Mesenchymal stem cell (in vitro differentiated cells and primary cell): ENCODE data around the gene IL22RA2. TPM values are rescaled to one million over a fixed set of nuclear protein-coding genes. Genes with fewer than 3 reads are reported as not detected.

ENCODE experiments used
- DNase-seq: peaks from one replicate; pipeline ENCODE4 v3.0.0-alpha.2; 2013
- H2AFZ ChIP-seq: one replicate; pipeline ENCODE4 v1.6.1; 2013; ENCODE audit warnings: low read depth, mild to moderate bottlenecking, control low read depth, inconsistent platforms, low read length, moderate library complexity
- H2AK5ac ChIP-seq: 2 replicates; pipeline ENCODE4 v1.6.1; 2013; ENCODE audit warnings: low read length, moderate library complexity, mild to moderate bottlenecking, inconsistent platforms; ENCODE audit not compliant: severe bottlenecking
- H2BK120ac ChIP-seq: one replicate; pipeline ENCODE4 v1.6.1; 2013; ENCODE audit warnings: low read depth, mild to moderate bottlenecking, inconsistent platforms, low read length, moderate library complexity
- H2BK12ac ChIP-seq, 2 experiments: one replicate each; pipeline ENCODE4 v1.6.1; 2013; ENCODE audit warnings: inconsistent platforms in 2 of 2, low read length in 2 of 2, mild to moderate bottlenecking in 2 of 2, moderate library complexity in 2 of 2, control low read depth in 1 of 2
- H2BK15ac ChIP-seq: one replicate; pipeline ENCODE4 v1.6.1; 2013; ENCODE audit warnings: mild to moderate bottlenecking, low read depth, inconsistent platforms; ENCODE audit not compliant: poor library complexity, severe bottlenecking
- H2BK5ac ChIP-seq: 2 replicates; pipeline ENCODE4 v1.6.1; 2013; ENCODE audit warnings: low read depth, mild to moderate bottlenecking, low read length, control low read depth, inconsistent platforms; ENCODE audit not compliant: poor library complexity, severe bottlenecking
- H3K14ac ChIP-seq, 2 experiments: one replicate each; pipeline ENCODE4 v1.6.1; 2013; ENCODE audit warnings: inconsistent platforms in 2 of 2, low read length in 2 of 2, control low read depth in 1 of 2, mild to moderate bottlenecking in 1 of 2, moderate library complexity in 1 of 2
- H3K18ac ChIP-seq, 2 experiments: one replicate each; pipeline ENCODE4 v1.6.1; 2013; ENCODE audit warnings: inconsistent platforms in 2 of 2, low read length in 2 of 2, control low read depth in 1 of 2, low read depth in 1 of 2, mild to moderate bottlenecking in 1 of 2
- H3K23ac ChIP-seq, 2 experiments: one replicate each; pipeline ENCODE4 v1.6.1; 2013; ENCODE audit warnings: inconsistent platforms in 2 of 2, low read length in 2 of 2, mild to moderate bottlenecking in 2 of 2, moderate library complexity in 2 of 2, control low read depth in 1 of 2
- H3K27ac ChIP-seq: 2 replicates; pipeline ENCODE4 v1.5.1; 2013; ENCODE audit warnings: mild to moderate bottlenecking, moderate library complexity, low read length, control low read depth, inconsistent platforms; ENCODE audit not compliant: poor library complexity, severe bottlenecking
- H3K27me3 ChIP-seq, 2 experiments: 2 replicates each; pipeline versions ENCODE4 v1.6.1 to v1.7.0; 2013; ENCODE audit warnings: low read length in 2 of 2, mild to moderate bottlenecking in 2 of 2, moderate library complexity in 2 of 2, control low read depth in 1 of 2, inconsistent platforms in 1 of 2; ENCODE audit not compliant: control insufficient read depth in 1 of 2, insufficient read depth in 1 of 2
- H3K36me3 ChIP-seq, 2 experiments: 2 replicates each; pipeline versions ENCODE4 v1.6.1 to v1.7.0; 2013; ENCODE audit warnings: low read length in 2 of 2, control low read depth in 1 of 2, inconsistent platforms in 1 of 2, low read depth in 1 of 2, mild to moderate bottlenecking in 1 of 2; ENCODE audit not compliant: insufficient read depth in 2 of 2, control insufficient read depth in 1 of 2
- H3K4ac ChIP-seq, 2 experiments: one replicate each; pipeline ENCODE4 v1.6.1; 2013; ENCODE audit warnings: inconsistent platforms in 2 of 2, low read length in 2 of 2, mild to moderate bottlenecking in 2 of 2, moderate library complexity in 2 of 2, control low read depth in 1 of 2, low read depth in 1 of 2
- H3K4me1 ChIP-seq: 2 replicates; pipeline ENCODE4 v1.6.1; 2013; ENCODE audit warnings: low read depth, low read length, control low read depth; ENCODE audit not compliant: control insufficient read depth, insufficient read depth
- H3K4me2 ChIP-seq: 2 replicates; pipeline ENCODE4 v1.6.1; 2013; ENCODE audit warnings: low read length, mild to moderate bottlenecking, inconsistent platforms; ENCODE audit not compliant: poor library complexity, severe bottlenecking
- H3K4me3 ChIP-seq, 2 experiments: 2 replicates each; pipeline versions ENCODE4 v1.5.1 to v1.7.0; 2013; ENCODE audit warnings: low read length in 2 of 2, mild to moderate bottlenecking in 2 of 2, control low read depth in 1 of 2, low read depth in 1 of 2; ENCODE audit not compliant: insufficient read depth in 1 of 2
- H3K79me1 ChIP-seq: replicated peaks from 2 replicates; pipeline ENCODE4 v1.6.1; 2013; ENCODE audit warnings: mild to moderate bottlenecking, control low read depth, low read length, inconsistent platforms; ENCODE audit not compliant: poor library complexity, severe bottlenecking
- H3K9ac ChIP-seq: 2 replicates; pipeline ENCODE4 v1.7.0; 2013; ENCODE audit warnings: mild to moderate bottlenecking, low read length, moderate library complexity
- H3K9me3 ChIP-seq: 2 replicates; pipeline ENCODE4 v1.7.0; 2013; ENCODE audit warnings: mild to moderate bottlenecking, low read length; ENCODE audit not compliant: control insufficient read depth
- H4K8ac ChIP-seq: one replicate; pipeline ENCODE4 v1.6.1; 2013; ENCODE audit warnings: inconsistent platforms, mild to moderate bottlenecking, low read length, moderate library complexity
- H4K91ac ChIP-seq: one replicate; pipeline ENCODE4 v1.6.1; 2013; ENCODE audit warnings: mild to moderate bottlenecking, low read length, inconsistent platforms
- WGBS: methylation state at CpG from one replicate; pipeline ENCODE4 v1.1.7; 2013; ENCODE audit warnings: mixed read lengths; 5-methylcytosine and 5-hydroxymethylcytosine counted together
- polyA plus RNA-seq, 2 experiments: library from polyadenylated mRNA; stranded (reverse); fragments of 200-250 nt; gene quantifications; one replicate each; pipeline ENCODE4 v1.2.3, GENCODE V29; 2013

Gene IL22RA2, protein sequence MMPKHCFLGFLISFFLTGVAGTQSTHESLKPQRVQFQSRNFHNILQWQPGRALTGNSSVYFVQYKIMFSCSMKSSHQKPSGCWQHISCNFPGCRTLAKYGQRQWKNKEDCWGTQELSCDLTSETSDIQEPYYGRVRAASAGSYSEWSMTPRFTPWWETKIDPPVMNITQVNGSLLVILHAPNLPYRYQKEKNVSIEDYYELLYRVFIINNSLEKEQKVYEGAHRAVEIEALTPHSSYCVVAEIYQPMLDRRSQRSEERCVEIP
- not detected for polyA plus RNA-seq (2013, experiment 1 of 2)
- polyA plus RNA-seq (2013, experiment 2 of 2): not detected

GRCh38 chr6:137173501-137173900 is at the start of gene IL22RA2:
Gene IL22RA2 (minus strand): TSS chr6:137173644. CDS start chr6:137161749, 11,895 bp downstream.
- Histone ChIP-seq H3K9me3 (peaks cover 29% of the 10 kb centered on the region), H3K4me2 (no peak within 1 kb of the TSS), H3K79me1 (no peaks in the 10 kb centered on the region), H3K23ac (no peak within 1 kb of the TSS), H3K4me3 (peak within 1 kb of the TSS in 1 of 2 experiments; percentile 26), H2BK5ac (no peak within 1 kb of the TSS), H4K8ac (no peak within 1 kb of the TSS), H3K27me3 (no peaks in the 10 kb centered on the region), H3K4ac (no peak within 1 kb of the TSS), H2BK12ac (no peak within 1 kb of the TSS), H2AFZ (no peak within 1 kb of the TSS), H3K27ac (no peak within 1 kb of the TSS), H2AK5ac (no peak within 1 kb of the TSS), H2BK15ac (no peak within 1 kb of the TSS), H3K18ac (no peak within 1 kb of the TSS), H3K9ac (no peak within 1 kb of the TSS), H3K14ac (no peak within 1 kb of the TSS), H3K4me1 (no peaks in the 10 kb centered on the region), H2BK120ac (no peak within 1 kb of the TSS), H3K36me3 (no peaks in the 10 kb centered on the region), H4K91ac (no peak within 1 kb of the TSS)
- WGBS: 79% methylated on average over 4 of the region's 4 CpGs
- DNase-seq: no peak

DNA sequence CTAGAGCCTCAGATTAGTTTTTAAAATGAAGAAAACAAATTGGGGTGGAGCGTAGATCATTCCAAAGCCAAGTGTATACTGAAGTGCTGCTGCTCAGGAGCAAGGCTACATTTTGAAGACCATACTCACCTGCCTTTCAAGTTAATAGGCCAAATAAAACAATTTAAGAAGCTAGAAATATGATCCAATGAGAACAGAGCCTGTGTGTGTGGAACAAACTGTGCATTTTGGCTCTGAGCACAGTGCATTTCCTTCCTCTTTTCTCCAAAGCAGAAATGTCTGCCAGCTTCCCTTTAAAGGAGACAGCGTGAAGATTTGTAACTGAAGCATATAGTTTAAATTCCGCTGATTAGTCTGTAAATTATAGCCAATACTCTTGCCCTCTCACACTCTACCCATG is 48.9 kb upstream of the IL22RA2 start:
- 94% methylated on average over 2 of the region's 3 CpGs for WGBS

GRCh38 chr6:137219664-137220252 is 46.3 kb upstream of the IL22RA2 start:
- Histone ChIP-seq H3K4ac (no peak overlapping the region), H2BK5ac (no peak overlapping the region), H4K91ac (no peak overlapping the region)

More for the DNA sequence above, 48.9 kb upstream of the IL22RA2 start:
- Histone ChIP-seq H2BK5ac (no peak overlapping the region), H3K14ac (no peak overlapping the region), H4K91ac (no peak overlapping the region), H3K9me3 (no peaks in the 10 kb centered on the region), H3K27ac (no peak overlapping the region), H4K8ac (no peak overlapping the region), H2BK120ac (no peak overlapping the region), H2AFZ (no peak overlapping the region), H3K27me3 (no peaks in the 10 kb centered on the region), H2BK15ac (no peak overlapping the region), H3K4me3 (no peak overlapping the region), H3K23ac (no peak overlapping the region), H3K9ac (no peak overlapping the region), H2AK5ac (no peak overlapping the region), H3K18ac (no peak overlapping the region), H3K4me2 (no peak overlapping the region), H3K79me1 (peaks cover under 1% of the 10 kb centered on the region), H3K4ac (no peak overlapping the region), H3K4me1 (peaks cover 4% of the 10 kb centered on the region), H3K36me3 (no peaks in the 10 kb centered on the region), H2BK12ac (no peak overlapping the region)
- no peak for DNase-seq

GRCh38 chr6:137218917-137219663 is 45.6 kb upstream of the IL22RA2 start, which contains the start of gene IFNGR1:
Gene IFNGR1 (minus strand): TSS chr6:137219385. CDS start chr6:137219327, 58 bp downstream.
- H3K27ac ChIP-seq: peak within 1 kb of the TSS; percentile 55
- no peaks in the 10 kb centered on the region for H3K36me3 ChIP-seq
- peak within 1 kb of the TSS in 1 of 2 experiments; percentile 83 for H2BK12ac ChIP-seq
- DNase-seq: peak; percentile 93
- peak within 1 kb of the TSS; percentile 84 to 93 for H3K4me3 ChIP-seq
- H3K4me2 ChIP-seq: peak within 1 kb of the TSS; percentile 83
- peak within 1 kb of the TSS; percentile 90 for H4K8ac ChIP-seq
- H3K14ac ChIP-seq: peak within 1 kb of the TSS in 1 of 2 experiments; percentile 100
- H3K9me3 ChIP-seq: no peaks in the 10 kb centered on the region
- peak within 1 kb of the TSS; percentile 94 for H3K9ac ChIP-seq
- H2BK5ac ChIP-seq: peak within 1 kb of the TSS; percentile 66
- H2AFZ ChIP-seq: peak within 1 kb of the TSS; percentile 100
- peaks cover 7% of the 10 kb centered on the region for H3K79me1 ChIP-seq
- peak within 1 kb of the TSS in 1 of 2 experiments; percentile 35 for H3K23ac ChIP-seq
- H2BK15ac ChIP-seq: peak within 1 kb of the TSS; percentile 79
- 0% methylated on average over 57 of the region's 64 CpGs for WGBS
- H2BK120ac ChIP-seq: peak within 1 kb of the TSS; percentile 58
- no peak within 1 kb of the TSS for H2AK5ac ChIP-seq
- H3K4me1 ChIP-seq: peaks cover 6% of the 10 kb centered on the region
- H3K27me3 ChIP-seq: no peaks in the 10 kb centered on the region
- peak within 1 kb of the TSS; percentile 81 to 100 for H3K18ac ChIP-seq
- peak within 1 kb of the TSS; percentile 61 to 100 for H3K4ac ChIP-seq
- H4K91ac ChIP-seq: peak within 1 kb of the TSS; percentile 88

More at GRCh38 chr6:137219664-137220252, 46.3 kb upstream of the IL22RA2 start:
- no peak overlapping the region for H4K8ac ChIP-seq
- H2AK5ac ChIP-seq: no peak overlapping the region
- H2BK120ac ChIP-seq: no peak overlapping the region
- H2AFZ ChIP-seq: peak overlapping the region; percentile 46
- H3K23ac ChIP-seq: no peak overlapping the region
- no peak overlapping the region for H3K14ac ChIP-seq
- peak overlapping the region; percentile 94 for H3K9ac ChIP-seq
- peaks cover 6% of the 10 kb centered on the region for H3K4me1 ChIP-seq
- H3K27me3 ChIP-seq: no peaks in the 10 kb centered on the region
- no peak overlapping the region for H2BK15ac ChIP-seq
- H3K9me3 ChIP-seq: no peaks in the 10 kb centered on the region
- WGBS: 69% methylated on average over 5 of the region's 6 CpGs
- no peak overlapping the region for H2BK12ac ChIP-seq
- H3K36me3 ChIP-seq: no peaks in the 10 kb centered on the region
- no peak for DNase-seq
- peaks cover 5% of the 10 kb centered on the region for H3K79me1 ChIP-seq
- peak overlapping the region in 1 of 2 experiments; percentile 40 for H3K18ac ChIP-seq
- no peak overlapping the region for H3K27ac ChIP-seq
- peak overlapping the region; percentile 66 for H3K4me2 ChIP-seq
- peak overlapping the region in 1 of 2 experiments; percentile 84 for H3K4me3 ChIP-seq
